ENCODE results near the gene CMTR1. TPM values are rescaled to one million over a fixed set of nuclear protein-coding genes. Genes with fewer than 3 reads are reported as not detected.

The CMTR1 gene, protein sequence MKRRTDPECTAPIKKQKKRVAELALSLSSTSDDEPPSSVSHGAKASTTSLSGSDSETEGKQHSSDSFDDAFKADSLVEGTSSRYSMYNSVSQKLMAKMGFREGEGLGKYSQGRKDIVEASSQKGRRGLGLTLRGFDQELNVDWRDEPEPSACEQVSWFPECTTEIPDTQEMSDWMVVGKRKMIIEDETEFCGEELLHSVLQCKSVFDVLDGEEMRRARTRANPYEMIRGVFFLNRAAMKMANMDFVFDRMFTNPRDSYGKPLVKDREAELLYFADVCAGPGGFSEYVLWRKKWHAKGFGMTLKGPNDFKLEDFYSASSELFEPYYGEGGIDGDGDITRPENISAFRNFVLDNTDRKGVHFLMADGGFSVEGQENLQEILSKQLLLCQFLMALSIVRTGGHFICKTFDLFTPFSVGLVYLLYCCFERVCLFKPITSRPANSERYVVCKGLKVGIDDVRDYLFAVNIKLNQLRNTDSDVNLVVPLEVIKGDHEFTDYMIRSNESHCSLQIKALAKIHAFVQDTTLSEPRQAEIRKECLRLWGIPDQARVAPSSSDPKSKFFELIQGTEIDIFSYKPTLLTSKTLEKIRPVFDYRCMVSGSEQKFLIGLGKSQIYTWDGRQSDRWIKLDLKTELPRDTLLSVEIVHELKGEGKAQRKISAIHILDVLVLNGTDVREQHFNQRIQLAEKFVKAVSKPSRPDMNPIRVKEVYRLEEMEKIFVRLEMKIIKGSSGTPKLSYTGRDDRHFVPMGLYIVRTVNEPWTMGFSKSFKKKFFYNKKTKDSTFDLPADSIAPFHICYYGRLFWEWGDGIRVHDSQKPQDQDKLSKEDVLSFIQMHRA
- total RNA-seq: 100 to 1,000 TPM in 1 of 2 donors, 10 to 100 TPM in 1; 28.1 to 147 TPM

DNA sequence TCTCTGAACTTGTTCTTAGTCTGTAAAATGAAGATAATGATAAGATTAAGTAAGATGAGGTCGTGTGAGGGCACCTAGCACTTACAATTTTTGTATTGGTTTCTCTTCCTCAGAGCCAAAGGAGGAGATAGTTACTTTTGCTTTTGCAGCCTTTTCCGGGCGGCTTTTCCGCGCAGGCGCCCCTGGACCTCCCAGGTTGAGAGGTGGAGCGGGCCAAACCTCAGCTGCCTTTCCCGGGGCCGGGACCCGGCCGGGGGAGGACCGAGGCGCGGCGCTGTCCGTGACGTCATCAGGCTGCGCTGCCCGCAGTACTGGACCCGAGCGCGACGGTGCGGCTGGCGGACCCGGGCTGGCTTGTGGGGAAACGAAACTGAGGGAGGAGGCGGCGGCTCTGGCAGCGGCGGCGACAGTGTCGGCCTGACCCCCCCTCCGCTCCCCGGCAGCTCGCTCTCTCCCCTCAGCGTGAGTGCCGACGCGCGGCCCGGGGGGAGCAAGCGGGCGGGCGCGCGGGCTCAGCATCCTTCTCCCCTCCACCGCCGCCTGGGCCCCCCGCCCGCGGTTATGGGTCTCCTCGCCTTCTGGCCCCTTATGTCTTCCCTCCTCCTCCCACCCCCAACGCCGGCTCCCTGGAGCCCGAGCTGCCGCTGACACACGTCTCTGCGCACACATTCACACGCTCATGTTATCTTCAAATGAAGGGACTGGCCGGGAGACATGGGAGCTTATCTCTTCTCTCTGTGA is at the start of gene CMTR1:
CMTR1 (plus strand) TSS at position 306 of the 741 bp plus-strand sequence. CDS start 2,409 bp downstream, outside the sequence.
- Histone ChIP-seq H3K27me3 (replicated peaks; ENCODE audit: insufficient read depth) (no peaks in the 10 kb centered on the region), H3K4me3 (peak within 1 kb of the TSS; percentile 84 to 89), H3K27ac (peak within 1 kb of the TSS; percentile 84 to 88), H3K9me3 (no peaks in the 10 kb centered on the region), H3K4me1 (replicated peaks) (peaks cover 9% of the 10 kb centered on the region), H3K36me3 (peaks cover 0 to 5% of the 10 kb centered on the region in 2 donors)
- TF ChIP-seq POLR2AphosphoS5 (IDR thresholded peaks at IDR 0.05) (peak; percentile 91), POLR2A (IDR thresholded peaks at IDR 0.05) (peak; percentile 57)
- TF ChIP-seq, protein P1, sequence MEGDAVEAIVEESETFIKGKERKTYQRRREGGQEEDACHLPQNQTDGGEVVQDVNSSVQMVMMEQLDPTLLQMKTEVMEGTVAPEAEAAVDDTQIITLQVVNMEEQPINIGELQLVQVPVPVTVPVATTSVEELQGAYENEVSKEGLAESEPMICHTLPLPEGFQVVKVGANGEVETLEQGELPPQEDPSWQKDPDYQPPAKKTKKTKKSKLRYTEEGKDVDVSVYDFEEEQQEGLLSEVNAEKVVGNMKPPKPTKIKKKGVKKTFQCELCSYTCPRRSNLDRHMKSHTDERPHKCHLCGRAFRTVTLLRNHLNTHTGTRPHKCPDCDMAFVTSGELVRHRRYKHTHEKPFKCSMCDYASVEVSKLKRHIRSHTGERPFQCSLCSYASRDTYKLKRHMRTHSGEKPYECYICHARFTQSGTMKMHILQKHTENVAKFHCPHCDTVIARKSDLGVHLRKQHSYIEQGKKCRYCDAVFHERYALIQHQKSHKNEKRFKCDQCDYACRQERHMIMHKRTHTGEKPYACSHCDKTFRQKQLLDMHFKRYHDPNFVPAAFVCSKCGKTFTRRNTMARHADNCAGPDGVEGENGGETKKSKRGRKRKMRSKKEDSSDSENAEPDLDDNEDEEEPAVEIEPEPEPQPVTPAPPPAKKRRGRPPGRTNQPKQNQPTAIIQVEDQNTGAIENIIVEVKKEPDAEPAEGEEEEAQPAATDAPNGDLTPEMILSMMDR (IDR thresholded peaks at IDR 0.05): peak in 2 of 4 experiments; percentile 12 to 35
- WGBS: under 1% methylated on average over 61 of the region's 61 CpGs
- peak; percentile 89 for DNase-seq (ENCODE audit: low spot score)
- intact Hi-C loops (cut with DNase I): no loop called here

DNA sequence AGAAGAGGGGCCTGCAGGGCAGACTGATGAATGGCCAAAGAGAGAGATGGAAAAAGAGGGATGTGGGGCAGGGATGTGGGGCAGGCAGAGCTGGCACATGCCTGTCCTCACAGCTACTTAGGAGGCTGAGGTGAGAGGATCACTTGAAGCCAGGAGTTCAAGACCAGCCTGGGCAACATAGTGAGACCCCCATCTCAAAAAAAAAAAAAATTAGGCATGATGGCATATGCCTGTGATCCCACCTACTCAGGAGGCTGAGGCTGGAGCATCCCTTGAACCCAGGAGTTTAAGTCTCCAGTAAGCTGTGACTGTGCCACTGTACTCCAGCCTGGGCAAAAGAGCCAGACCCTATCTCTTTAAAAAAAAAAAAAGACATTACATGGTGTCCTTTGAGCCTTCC is 44.4 kb upstream of the CMTR1 start:
- Histone ChIP-seq H3K9me3 (no peaks in the 10 kb centered on the region), H3K36me3 (no peaks in the 10 kb centered on the region), H3K4me1 (replicated peaks) (no peaks in the 10 kb centered on the region), H3K27ac (no peak overlapping the region), H3K4me3 (no peak overlapping the region), H3K27me3 (replicated peaks; ENCODE audit: insufficient read depth) (no peaks in the 10 kb centered on the region)
- intact Hi-C loops (cut with DNase I): no loop called here
- no peak for DNase-seq (ENCODE audit: low spot score)
- no peak for TF ChIP-seq POLR2AphosphoS5 (IDR thresholded peaks at IDR 0.05)
- TF ChIP-seq, protein P1 (IDR thresholded peaks at IDR 0.05): no peak
- no peak for TF ChIP-seq POLR2A (IDR thresholded peaks at IDR 0.05)

DNA sequence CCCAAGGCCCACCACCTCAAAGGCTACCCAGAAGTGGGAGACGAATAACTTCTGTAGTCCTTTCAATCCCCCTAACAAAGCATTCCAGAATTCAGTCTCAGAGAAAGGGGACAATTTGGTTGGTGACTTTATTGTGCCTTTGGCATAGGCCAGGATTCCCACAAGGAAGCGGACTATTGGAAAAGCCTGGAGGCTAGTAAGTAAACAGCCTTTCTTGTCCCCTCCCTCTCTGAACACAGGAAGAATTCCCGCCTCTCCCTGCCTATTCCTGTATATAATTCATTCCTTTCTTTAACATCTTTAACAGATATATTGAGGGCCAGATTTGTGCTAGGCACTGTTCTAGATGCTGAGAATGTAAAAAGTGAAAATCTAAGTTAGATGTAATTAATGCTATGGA is 43.2 kb upstream of the CMTR1 start:
- intact Hi-C loops (cut with DNase I): no loop called here
- Histone ChIP-seq H3K4me3 (no peak overlapping the region), H3K4me1 (replicated peaks) (no peaks in the 10 kb centered on the region), H3K27ac (peak overlapping the region in 1 of 2 donors; percentile 75), H3K9me3 (no peaks in the 10 kb centered on the region), H3K36me3 (no peaks in the 10 kb centered on the region), H3K27me3 (replicated peaks; ENCODE audit: insufficient read depth) (no peaks in the 10 kb centered on the region)
- no peak for TF ChIP-seq POLR2A (IDR thresholded peaks at IDR 0.05)
- TF ChIP-seq, protein P1 (IDR thresholded peaks at IDR 0.05): no peak
- no peak for TF ChIP-seq POLR2AphosphoS5 (IDR thresholded peaks at IDR 0.05)
- WGBS: 95% methylated on average over 3 of the region's 3 CpGs
- no peak for DNase-seq (ENCODE audit: low spot score)

DNA sequence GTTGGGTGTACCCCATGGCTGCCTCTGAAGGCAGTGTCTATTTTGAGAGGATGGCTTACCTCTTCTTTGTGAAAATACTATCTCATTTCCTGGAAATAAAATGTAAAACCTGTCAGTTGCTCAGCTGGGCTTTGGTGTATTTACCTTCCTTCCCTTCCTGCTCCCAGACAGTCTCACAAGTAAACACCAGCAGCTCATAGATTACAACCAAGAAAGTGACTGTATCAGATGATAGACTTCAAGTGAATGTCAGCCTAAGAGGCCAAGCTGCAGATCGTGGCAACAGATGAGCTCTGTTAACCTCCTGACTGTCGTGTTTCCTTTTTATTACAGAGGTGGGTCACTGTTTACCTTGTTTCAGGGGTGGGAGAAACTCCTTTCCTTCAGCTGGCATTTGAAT is 41.9 kb upstream of the CMTR1 start:
- TF ChIP-seq POLR2A (IDR thresholded peaks at IDR 0.05) (no peak), POLR2AphosphoS5 (IDR thresholded peaks at IDR 0.05) (peak; percentile 69)
- TF ChIP-seq, protein P1 (IDR thresholded peaks at IDR 0.05): no peak
- H3K4me1 ChIP-seq (replicated peaks): no peaks in the 10 kb centered on the region
- no peaks in the 10 kb centered on the region for H3K27me3 ChIP-seq (replicated peaks; ENCODE audit: insufficient read depth)
- no peaks in the 10 kb centered on the region for H3K36me3 ChIP-seq
- H3K4me3 ChIP-seq: no peak overlapping the region
- peak overlapping the region; percentile 10 to 75 for H3K27ac ChIP-seq
- 33% methylated on average over 2 of the region's 2 CpGs for WGBS
- H3K9me3 ChIP-seq: no peaks in the 10 kb centered on the region
- DNase-seq (ENCODE audit: low spot score): peak; percentile 14
- intact Hi-C loops (cut with DNase I): no loop called here

All from prostate gland (tissue), 2 donors.